Naive thymus-derived CD8-positive, alpha-beta T cell (primary cell): ENCODE data around the gene ARAF. TPM values are rescaled to one million over a fixed set of nuclear protein-coding genes. Genes with fewer than 3 reads are reported as not detected.
"Not testable (repeated sequence)": the region's sequence is repeated elsewhere in the genome, so short reads cannot be mapped to it uniquely, and the experiment has no call there.

Experiments used
- ATAC-seq, 2 donors: fragments of 150-1000 bp; cut with Tn5 transposase in 1 of 2; sonication (Bioruptor Pico), chemical (Tn5 transposase) in 1 of 2; 1 replicate in 1 of 2; 2 replicates in 1 of 2; pipeline ENCODE4 v1.10.0; 2021; ENCODE audit warnings: mild to moderate bottlenecking in 2 of 2, moderate library complexity in 2 of 2
- POLR2A ChIA-PET: fragments of 350-600 bp; sonication (Branson Sonifier 250); formaldehyde crosslinking; loops from one replicate; lab custom pipeline; 2021; ENCODE audit warnings: antibody characterized with exemption; lab: Charles Lee
- DNase-seq, 10 donors: peaks; one replicate each; pipeline versions ENCODE4 v3.0.0 to v3.0.0-alpha.2; 2020 to 2022
- H3K27ac Mint-ChIP-seq, 10 donors: one replicate each; pipeline ENCODE4 v1.8.0; 2020 to 2022; ENCODE audit warnings: mild to moderate bottlenecking in 10 of 10, mixed read lengths in 10 of 10, moderate library complexity in 4 of 10, inconsistent platforms in 1 of 10
- H3K27me3 Mint-ChIP-seq, 5 donors: one replicate each; pipeline ENCODE4 v1.8.0; 2021 to 2022; ENCODE audit warnings: mixed read lengths in 5 of 5
- H3K36me3 Mint-ChIP-seq, 3 donors: one replicate each; pipeline ENCODE4 v1.8.0; 2020 to 2022; ENCODE audit warnings: mixed read lengths in 3 of 3, mild to moderate bottlenecking in 2 of 3, inconsistent platforms in 1 of 3
- H3K4me1 Mint-ChIP-seq, 4 donors: one replicate each; pipeline ENCODE4 v1.8.0; 2021 to 2022; ENCODE audit warnings: mixed read lengths in 4 of 4
- H3K4me3 Mint-ChIP-seq, 10 donors: one replicate each; pipeline ENCODE4 v1.8.0; 2020 to 2022; ENCODE audit warnings: mild to moderate bottlenecking in 10 of 10, mixed read lengths in 10 of 10, moderate library complexity in 6 of 10, inconsistent platforms in 1 of 10
- H3K9me3 Mint-ChIP-seq, 9 donors: one replicate each; pipeline ENCODE4 v1.8.0; 2020 to 2022; ENCODE audit warnings: mixed read lengths in 9 of 9, mild to moderate bottlenecking in 3 of 9, inconsistent platforms in 1 of 9, moderate library complexity in 1 of 9
- polyA plus RNA-seq, 3 donors: library from polyadenylated mRNA; unstranded; fragments of 300-500 nt; fragmentation: Illumina TruSeq; gene quantifications; one replicate each; pipeline ENCODE4 v1.2.3, GENCODE V29; 2021
- total RNA-seq, 8 experiments: library from RNA in 2 of 8; stranded (reverse) in 2 of 8; gene quantifications; one replicate each; pipeline ENCODE4 v1.2.3 and lab custom pipeline; 2021 to 2026

ARAF gene
- total and polyA plus RNA-seq, 5 experiments from 2014 or later, result 63.2 to 121 (median 95.4) TPM

GRCh38 chrX:47590984-47591383, 30.0 kb downstream of the ARAF start:
- Mint-ChIP-seq H3K4me1 (peaks cover 2 to 9% (median 5%) of the 10 kb centered on the region in 4 donors), H3K27ac (no peak overlapping the region), H3K4me3 (no peak overlapping the region), H3K9me3 (peaks cover 0 to 5% (median 0%) of the 10 kb centered on the region in 9 donors), H3K27me3 (no peaks in the 10 kb centered on the region), H3K36me3 (peaks cover 0 to under 1% (median under 1%) of the 10 kb centered on the region in 3 donors)
- DNase-seq (no peak), ATAC-seq (no peak)
- POLR2A ChIA-PET, result no interaction called here

- ATAC-seq (no peak), DNase-seq (no peak)
- POLR2A ChIA-PET, result interaction anchor here (0.7 kb wide), 1 partner anchor 77 kb away, joined by 4 read pairs; no protein-coding TSS in a partner anchor
- Mint-ChIP-seq H3K4me3 (no peak overlapping the region), H3K27me3 (peaks cover 0 to 3% (median 0%) of the 10 kb centered on the region in 5 donors), H3K36me3 (peaks cover 0 to 14% (median 6%) of the 10 kb centered on the region in 3 donors), H3K27ac (no peak overlapping the region), H3K9me3 (peaks cover 0 to 22% (median 5%) of the 10 kb centered on the region in 9 donors), H3K4me1 (peaks cover 4 to 18% (median 12%) of the 10 kb centered on the region in 4 donors)
Measured at GRCh38 chrX:47593522-47593921, 32.5 kb downstream of the ARAF start.

- POLR2A ChIA-PET, result interaction anchor here (0.7 to 1.9 kb wide), 4 partner anchors 14 to 53 kb away, joined by 3 to 5 read pairs (median 3); partner anchors contain the start of gene TIMP1
- Mint-ChIP-seq H3K4me1 (peaks cover 4 to 18% (median 12%) of the 10 kb centered on the region in 4 donors), H3K36me3 (peaks cover 0 to 23% (median 6%) of the 10 kb centered on the region in 3 donors), H3K4me3 (peak overlapping the region in 4 of 10 donors; percentile 35 to 54 (median 51)), H3K27ac (peak overlapping the region in 9 of 10 donors; percentile 31 to 95 (median 83)), H3K27me3 (peaks cover 0 to 3% (median 0%) of the 10 kb centered on the region in 5 donors), H3K9me3 (peaks cover 0 to 38% (median 7%) of the 10 kb centered on the region in 9 donors)
- DNase-seq (peak in 2 of 10 donors; percentile 5 to 11), ATAC-seq (peak in 1 of 2 donors; percentile 16)
Measured at GRCh38 chrX:47595716-47596251, 34.8 kb downstream of the ARAF start.

GRCh38 chrX:47596256-47596655, 35.3 kb downstream of the ARAF start:
- peak overlapping the region in 8 of 10 donors; percentile 38 to 95 (median 84) for H3K27ac Mint-ChIP-seq
- POLR2A ChIA-PET, result interaction anchor here (0.8 to 1.9 kb wide), 3 partner anchors 14 to 53 kb away, joined by 3 to 5 read pairs (median 3); partner anchors contain the start of gene TIMP1
- peaks cover 0 to 23% (median 6%) of the 10 kb centered on the region in 3 donors for H3K36me3 Mint-ChIP-seq
- ATAC-seq, result no peak
- no peak for DNase-seq
- H3K4me1 Mint-ChIP-seq, result peaks cover 4 to 18% (median 12%) of the 10 kb centered on the region in 4 donors
- peak overlapping the region in 5 of 10 donors; percentile 7 to 54 (median 50) for H3K4me3 Mint-ChIP-seq
- peaks cover 0 to 3% (median 0%) of the 10 kb centered on the region in 5 donors for H3K27me3 Mint-ChIP-seq
- peaks cover 0 to 43% (median 9%) of the 10 kb centered on the region in 9 donors for H3K9me3 Mint-ChIP-seq

- DNase-seq, result no peak
- H3K9me3 Mint-ChIP-seq, result peaks cover 0 to 49% (median 9%) of the 10 kb centered on the region in 9 donors
- ATAC-seq, result no peak
- H3K4me3 Mint-ChIP-seq, result no peak overlapping the region
- H3K27me3 Mint-ChIP-seq, result peaks cover 0 to 3% (median 0%) of the 10 kb centered on the region in 5 donors
- H3K36me3 Mint-ChIP-seq, result peaks cover 0 to 29% (median 6%) of the 10 kb centered on the region in 3 donors
- peak overlapping the region in 2 of 10 donors; percentile 40 to 63 for H3K27ac Mint-ChIP-seq
- POLR2A ChIA-PET, result no interaction called here
- peaks cover 4 to 18% (median 12%) of the 10 kb centered on the region in 4 donors for H3K4me1 Mint-ChIP-seq
Measured at GRCh38 chrX:47597222-47597621, 36.2 kb downstream of the ARAF start.

- H3K4me1 Mint-ChIP-seq, H3K4me3 Mint-ChIP-seq, DNase-seq, H3K27me3 Mint-ChIP-seq, ATAC-seq, POLR2A ChIA-PET, H3K27ac Mint-ChIP-seq: not testable (repeated sequence)
- Mint-ChIP-seq H3K9me3 (peaks cover 0 to 28% (median 4%) of the 10 kb centered on the region in 9 donors), H3K36me3 (peaks cover 0 to 16% (median 0%) of the 10 kb centered on the region in 3 donors)
Measured at GRCh38 chrX:47603125-47603524, 42.1 kb downstream of the ARAF start.

GRCh38 chrX:47605024-47605423, 44.0 kb downstream of the ARAF start:
- Mint-ChIP-seq H3K4me1 (peaks cover 2 to 9% (median 4%) of the 10 kb centered on the region in 4 donors), H3K27me3 (no peaks in the 10 kb centered on the region), H3K4me3 (no peak overlapping the region), H3K9me3 (peaks cover 0 to 18% (median under 1%) of the 10 kb centered on the region in 9 donors), H3K36me3 (peaks cover 0 to 8% (median 0%) of the 10 kb centered on the region in 3 donors), H3K27ac (no peak overlapping the region)
- POLR2A ChIA-PET, result no interaction called here
- ATAC-seq (no peak), DNase-seq (no peak)

- Mint-ChIP-seq H3K27ac (no peak overlapping the region), H3K4me1 (peaks cover 3 to 9% (median 4%) of the 10 kb centered on the region in 4 donors), H3K36me3 (no peaks in the 10 kb centered on the region), H3K4me3 (no peak overlapping the region), H3K27me3 (no peaks in the 10 kb centered on the region), H3K9me3 (no peaks in the 10 kb centered on the region)
- POLR2A ChIA-PET, result no interaction called here
- ATAC-seq (no peak), DNase-seq (no peak)
Measured at GRCh38 chrX:47607091-47607490, 46.1 kb downstream of the ARAF start.

GRCh38 chrX:47608130-47608810, 47.3 kb downstream of the ARAF start:
- ATAC-seq, result no peak
- no peaks in the 10 kb centered on the region for H3K36me3 Mint-ChIP-seq
- H3K27me3 Mint-ChIP-seq, result no peaks in the 10 kb centered on the region
- no peaks in the 10 kb centered on the region for H3K9me3 Mint-ChIP-seq
- DNase-seq, result no peak
- H3K4me1 Mint-ChIP-seq, result peaks cover 3 to 9% (median 4%) of the 10 kb centered on the region in 4 donors
- POLR2A ChIA-PET, result interaction anchor here (1.3 kb wide), 1 partner anchor 26 kb away, joined by 12 read pairs; the partner anchor contains the start of gene TIMP1
- no peak overlapping the region for H3K4me3 Mint-ChIP-seq
- H3K27ac Mint-ChIP-seq, result peak overlapping the region in 1 of 10 donors; percentile 49

- no peak for DNase-seq
- POLR2A ChIA-PET, result interaction anchor here (0.7 to 1.3 kb wide), 2 partner anchors 13 to 124 kb away, joined by 3 to 5 read pairs; no protein-coding TSS in a partner anchor
- Mint-ChIP-seq H3K4me1 (peaks cover 3 to 9% (median 4%) of the 10 kb centered on the region in 4 donors), H3K9me3 (no peaks in the 10 kb centered on the region), H3K27ac (no peak overlapping the region), H3K4me3 (no peak overlapping the region), H3K27me3 (no peaks in the 10 kb centered on the region), H3K36me3 (no peaks in the 10 kb centered on the region)
- ATAC-seq, result no peak
Measured at GRCh38 chrX:47610511-47610910, 49.5 kb downstream of the ARAF start.

- DNase-seq, result no peak
- Mint-ChIP-seq H3K4me1 (peaks cover 3 to 9% (median 4%) of the 10 kb centered on the region in 4 donors), H3K27ac (peak overlapping the region in 1 of 10 donors; percentile 67), H3K36me3 (no peaks in the 10 kb centered on the region), H3K9me3 (no peaks in the 10 kb centered on the region), H3K4me3 (no peak overlapping the region), H3K27me3 (no peaks in the 10 kb centered on the region)
- POLR2A ChIA-PET, result interaction anchor here (1.3 kb wide), 1 partner anchor 12 kb away, joined by 3 read pairs; no protein-coding TSS in a partner anchor
- ATAC-seq, result no peak
Measured at GRCh38 chrX:47611489-47611888, 50.5 kb downstream of the ARAF start.

GRCh38 chrX:47611926-47612325, 50.9 kb downstream of the ARAF start:
- DNase-seq (no peak), ATAC-seq (no peak)
- H3K36me3 Mint-ChIP-seq, result no peaks in the 10 kb centered on the region
- no peaks in the 10 kb centered on the region for H3K9me3 Mint-ChIP-seq
- no peak overlapping the region for H3K4me3 Mint-ChIP-seq
- POLR2A ChIA-PET, result interaction anchor here (1.3 kb wide), 1 partner anchor 12 kb away, joined by 3 read pairs; no protein-coding TSS in a partner anchor
- H3K4me1 Mint-ChIP-seq, result peaks cover 3 to 9% (median 4%) of the 10 kb centered on the region in 4 donors
- H3K27ac Mint-ChIP-seq, result no peak overlapping the region
- peaks cover 0 to 1% (median 0%) of the 10 kb centered on the region in 5 donors for H3K27me3 Mint-ChIP-seq
